SK-N-SH (cell line): ENCODE data around the gene NUAK1. TPM values are rescaled to one million over a fixed set of nuclear protein-coding genes. Genes with fewer than 3 reads are reported as not detected.
A peak's percentile ranks its signal among the peaks of the same experiment; 100 is the strongest.

Source experiments
- CTCF ChIA-PET: fragments of 300-600, 350-600 bp; formaldehyde crosslinking; extraction: SDS; loops from one replicate; lab custom pipeline; 2021; lab: Yijun Ruan, JAX
- POLR2A ChIA-PET: fragments of 350-600 bp; sonication (Branson Sonifier 250); formaldehyde crosslinking; extraction: SDS; loops from one replicate; lab custom pipeline; 2020; ENCODE audit warnings: antibody characterized with exemption, inconsistent platforms; lab: Yijun Ruan, JAX
- DNase-seq: peaks from one replicate; pipeline ENCODE4 v3.0.0; 2012
- H2AFZ ChIP-seq: fragments of 200-600 bp; sonication (generic); 2 replicates; pipeline ENCODE4 v1.8.1; 2016; ENCODE audit warnings: antibody characterized with exemption, mild to moderate bottlenecking, low read depth
- H3F3A ChIP-seq: fragments of 200-600 bp; sonication (generic); replicated peaks from 2 replicates; pipeline ENCODE3; 2016; ENCODE audit warnings: antibody characterized with exemption, mild to moderate bottlenecking; ENCODE audit not compliant: insufficient read depth
- H3K27ac ChIP-seq, 2 experiments: fragments of 200-500 bp in 1 of 2; fragments of 200-600 bp in 1 of 2; sonication (Bioruptor generic) in 1 of 2; sonication (generic), shearing (Covaris generic) in 1 of 2; 2 replicates each; pipeline versions ENCODE4 v1.5.1 to v1.6.1; 2014 to 2016; ENCODE audit warnings: low read depth in 2 of 2, inconsistent platforms in 1 of 2, low read length in 1 of 2, mild to moderate bottlenecking in 1 of 2, mixed read lengths in 1 of 2
- H3K27me3 ChIP-seq: fragments of 200-600 bp; sonication (generic), shearing (Covaris generic); 2 replicates; pipeline ENCODE4 v1.6.1; 2016; ENCODE audit warnings: mixed run types; ENCODE audit not compliant: insufficient read depth
- H3K36me3 ChIP-seq, 2 experiments: fragments of 200-500 bp in 1 of 2; fragments of 200-600 bp in 1 of 2; sonication (Bioruptor generic) in 1 of 2; sonication (generic) in 1 of 2; replicated peaks in 1 of 2; 2 replicates each; pipeline versions ENCODE3 to v1.5.1; 2014 to 2016; ENCODE audit warnings: low read length in 1 of 2, mild to moderate bottlenecking in 1 of 2; ENCODE audit not compliant: insufficient read depth in 2 of 2, control insufficient read depth in 1 of 2
- H3K4me1 ChIP-seq, 2 experiments: fragments of 200-500 bp in 1 of 2; fragments of 200-600 bp in 1 of 2; sonication (Bioruptor generic) in 1 of 2; sonication (generic), shearing (Covaris generic) in 1 of 2; 2 replicates each; pipeline versions ENCODE4 v1.5.1 to v1.6.1; 2014 to 2016; ENCODE audit warnings: low read depth in 1 of 2, low read length in 1 of 2, mixed run types in 1 of 2; ENCODE audit not compliant: insufficient read depth in 2 of 2, control insufficient read depth in 1 of 2
- H3K4me2 ChIP-seq: fragments of 200-600 bp; sonication (generic), shearing (Covaris generic); 2 replicates; pipeline ENCODE4 v1.6.1; 2017; ENCODE audit warnings: mixed run types
- H3K4me3 ChIP-seq, 2 experiments: fragments of 200-500 bp in 1 of 2; fragments of 200-600 bp in 1 of 2; sonication (Bioruptor generic) in 1 of 2; sonication (generic), shearing (Covaris generic) in 1 of 2; 2 replicates each; pipeline versions ENCODE4 v1.5.1 to v1.8.1; 2014 to 2016; ENCODE audit warnings: low read depth in 2 of 2, inconsistent platforms in 1 of 2, low read length in 1 of 2, mild to moderate bottlenecking in 1 of 2, mixed read lengths in 1 of 2, moderate library complexity in 1 of 2
- H3K79me2 ChIP-seq: fragments of 200-600 bp; sonication (generic); 2 replicates; pipeline ENCODE4 v1.8.1; 2017; ENCODE audit warnings: mild to moderate bottlenecking; ENCODE audit not compliant: insufficient read depth
- H3K9ac ChIP-seq: fragments of 200-600 bp; sonication (generic); 2 replicates; pipeline ENCODE4 v1.6.1; 2017; ENCODE audit warnings: mixed run types
- H3K9me2 ChIP-seq: fragments of 200-600 bp; sonication (generic); 2 replicates; pipeline ENCODE4 v1.6.1; 2017; ENCODE audit warnings: mixed run types
- H3K9me3 ChIP-seq: fragments of 200-600 bp; sonication (generic); 2 replicates; pipeline ENCODE4 v1.6.1; 2017; ENCODE audit warnings: mixed run types, mild to moderate bottlenecking, moderate library complexity
- H4K20me1 ChIP-seq: fragments of 200-600 bp; sonication (generic); 2 replicates; pipeline ENCODE4 v1.6.1; 2017; ENCODE audit warnings: mild to moderate bottlenecking, mixed run types; ENCODE audit not compliant: insufficient read depth
- CHD2 ChIP-seq: fragments of 150-350 bp; IDR thresholded peaks from 2 replicates; pipeline ENCODE4 v1.6.1; 2018; ENCODE audit warnings: low read length; ENCODE audit not compliant: partially characterized antibody
- ELF1 ChIP-seq: IDR thresholded peaks from 2 replicates; pipeline ENCODE4 v1.4.0; 2012
- EP300 ChIP-seq, 2 experiments: IDR thresholded peaks; 2 replicates each; pipeline versions ENCODE4 v1.4.0 to v1.6.1; 2012; ENCODE audit warnings: borderline replicate concordance in 1 of 2, low read depth in 1 of 2, low read length in 1 of 2
- FOSL2 ChIP-seq: IDR thresholded peaks from 2 replicates; pipeline ENCODE4 v1.4.0; 2012; ENCODE audit warnings: low read depth, mild to moderate bottlenecking, moderate library complexity, borderline replicate concordance
- FOXJ3 ChIP-seq: sonication (generic); formaldehyde crosslinking; IDR thresholded peaks from 2 replicates; pipeline ENCODE4 v1.5.1; 2020; ENCODE audit warnings: mild to moderate bottlenecking, missing genetic modification reagents
- GATA2 ChIP-seq: sonication (generic); formaldehyde crosslinking; IDR thresholded peaks from 2 replicates; pipeline ENCODE4 v1.5.0; 2020; ENCODE audit warnings: mild to moderate bottlenecking, missing genetic modification reagents
- JUND ChIP-seq: IDR thresholded peaks from 2 replicates; pipeline ENCODE4 v1.4.0; 2012
- MEF2A ChIP-seq: IDR thresholded peaks from 2 replicates; pipeline ENCODE4 v1.4.0; 2012; ENCODE audit warnings: low read depth, borderline replicate concordance
- NFIC ChIP-seq: IDR thresholded peaks from 2 replicates; pipeline ENCODE4 v1.4.0; 2012; ENCODE audit warnings: borderline replicate concordance
- POLR2AphosphoS5 ChIP-seq: IDR thresholded peaks from 2 replicates; pipeline ENCODE4 v1.6.1; 2012; ENCODE audit warnings: low read depth, low read length
- RXRA ChIP-seq: IDR thresholded peaks from 2 replicates; pipeline ENCODE4 v1.4.0; 2012; ENCODE audit warnings: low read depth, mild to moderate bottlenecking, borderline replicate concordance
- SIN3A ChIP-seq: IDR thresholded peaks from 2 replicates; pipeline ENCODE4 v1.6.1; 2012; ENCODE audit warnings: low read depth, mild to moderate bottlenecking, low read length, moderate library complexity, borderline replicate concordance
- SMC3 ChIP-seq: IDR thresholded peaks from 2 replicates; pipeline ENCODE4 v1.6.1; 2012; ENCODE audit warnings: low read depth, low read length, improper control_type of control experiment
- TAF1 ChIP-seq: IDR thresholded peaks from 2 replicates; pipeline ENCODE4 v1.6.1; 2012; ENCODE audit warnings: low read depth, mild to moderate bottlenecking, low read length, moderate library complexity, borderline replicate concordance
- TCF12 ChIP-seq: IDR thresholded peaks from 2 replicates; pipeline ENCODE4 v1.4.0; 2012
- TEAD4 ChIP-seq: IDR thresholded peaks from 2 replicates; pipeline ENCODE4 v1.4.0; 2012; ENCODE audit warnings: mild to moderate bottlenecking, borderline replicate concordance; ENCODE audit not compliant: insufficient read depth
- YY1 ChIP-seq: IDR thresholded peaks from 2 replicates; pipeline ENCODE4 v1.4.0; 2012; ENCODE audit warnings: low read depth, mild to moderate bottlenecking
- whole genome bisulfite sequencing: methylation state at CpG from one replicate; pipeline ENCODE4 v1.1.6; 2017; ENCODE audit warnings: low lambda C conversion rate; 5-methylcytosine and 5-hydroxymethylcytosine counted together
- polyA plus RNA-seq, 3 experiments: library from polyadenylated mRNA; depleted of rRNA; stranded (reverse); fragments of >200 nt; gene quantifications; 2 replicates each; pipeline ENCODE4 v1.2.3, GENCODE V29; 2012
- TF ChIP-seq, protein P1 (sequence below): IDR thresholded peaks from 2 replicates; pipeline ENCODE4; 2012
- TF ChIP-seq, protein P2 (sequence below): IDR thresholded peaks from 2 replicates; pipeline ENCODE4 v1.4.0; 2012; ENCODE audit warnings: low read depth, borderline replicate concordance
- TF ChIP-seq, protein P3 (sequence below): IDR thresholded peaks from 2 replicates; pipeline ENCODE4 v1.4.0; 2012; ENCODE audit warnings: low read depth
- TF ChIP-seq, protein P4 (sequence below): fragments of 150-350 bp; IDR thresholded peaks from 2 replicates; pipeline ENCODE4 v1.6.1; 2017; ENCODE audit warnings: antibody characterized with exemption, low read length, low read depth, borderline replicate concordance

NUAK1 gene
- polyA plus RNA-seq, 1 of the 3 experiments (the other 2 are of a cell fraction) = 8.1 TPM

DNA sequence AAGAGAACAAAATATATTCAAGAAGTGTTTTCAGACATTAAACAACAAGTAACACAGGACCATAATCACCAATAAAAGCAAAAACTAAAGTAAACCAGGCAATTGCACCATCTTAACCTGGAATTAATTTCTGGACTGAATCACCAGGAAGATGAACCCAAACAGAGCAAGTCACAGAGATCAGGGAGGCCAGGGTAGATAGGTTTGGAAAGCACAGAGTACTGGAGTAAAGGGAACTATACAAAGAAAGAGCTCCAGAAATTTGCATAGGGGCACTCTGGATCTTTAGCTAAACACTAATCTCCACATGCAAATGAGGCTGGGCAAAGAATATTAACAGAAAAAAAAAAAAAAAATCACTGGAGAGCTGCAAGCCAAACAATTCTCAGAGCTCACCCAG is 84.7 kb downstream of the NUAK1 start:
- no peaks in the 10 kb centered on the region for H3K27me3 ChIP-seq
- POLR2A ChIA-PET = no interaction called here
- H3K27ac ChIP-seq = no peak overlapping the region
- no peaks in the 10 kb centered on the region for H3K9me2 ChIP-seq
- H3K4me2 ChIP-seq = no peak overlapping the region
- peaks cover 0 to 15% of the 10 kb centered on the region in 2 experiments for H3K36me3 ChIP-seq
- H2AFZ ChIP-seq = no peak overlapping the region
- H3K9me3 ChIP-seq = peaks cover 19% of the 10 kb centered on the region; the same call in 1 of the 2 replicates
- H3K4me1 ChIP-seq = no peaks in the 10 kb centered on the region; a peak in 2 of 4 replicates
- H3F3A ChIP-seq = no peaks in the 10 kb centered on the region
- H4K20me1 ChIP-seq = no peaks in the 10 kb centered on the region
- H3K4me3 ChIP-seq = no peak overlapping the region
- no peak overlapping the region for H3K9ac ChIP-seq
- CTCF ChIA-PET = no interaction called here
- DNase-seq = no peak
- no peaks in the 10 kb centered on the region for H3K79me2 ChIP-seq
- no peak for TF ChIP-seq GATA2 (CRISPR knock-in tag)
- TF ChIP-seq TEAD4 = no peak
- no peak for TF ChIP-seq FOXJ3
- TF ChIP-seq, protein P1, sequence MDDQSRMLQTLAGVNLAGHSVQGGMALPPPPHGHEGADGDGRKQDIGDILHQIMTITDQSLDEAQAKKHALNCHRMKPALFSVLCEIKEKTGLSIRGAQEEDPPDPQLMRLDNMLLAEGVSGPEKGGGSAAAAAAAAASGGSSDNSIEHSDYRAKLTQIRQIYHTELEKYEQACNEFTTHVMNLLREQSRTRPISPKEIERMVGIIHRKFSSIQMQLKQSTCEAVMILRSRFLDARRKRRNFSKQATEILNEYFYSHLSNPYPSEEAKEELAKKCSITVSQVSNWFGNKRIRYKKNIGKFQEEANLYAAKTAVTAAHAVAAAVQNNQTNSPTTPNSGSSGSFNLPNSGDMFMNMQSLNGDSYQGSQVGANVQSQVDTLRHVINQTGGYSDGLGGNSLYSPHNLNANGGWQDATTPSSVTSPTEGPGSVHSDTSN = no peak
- TF ChIP-seq SMC3 = no peak
- TF ChIP-seq, protein P2, sequence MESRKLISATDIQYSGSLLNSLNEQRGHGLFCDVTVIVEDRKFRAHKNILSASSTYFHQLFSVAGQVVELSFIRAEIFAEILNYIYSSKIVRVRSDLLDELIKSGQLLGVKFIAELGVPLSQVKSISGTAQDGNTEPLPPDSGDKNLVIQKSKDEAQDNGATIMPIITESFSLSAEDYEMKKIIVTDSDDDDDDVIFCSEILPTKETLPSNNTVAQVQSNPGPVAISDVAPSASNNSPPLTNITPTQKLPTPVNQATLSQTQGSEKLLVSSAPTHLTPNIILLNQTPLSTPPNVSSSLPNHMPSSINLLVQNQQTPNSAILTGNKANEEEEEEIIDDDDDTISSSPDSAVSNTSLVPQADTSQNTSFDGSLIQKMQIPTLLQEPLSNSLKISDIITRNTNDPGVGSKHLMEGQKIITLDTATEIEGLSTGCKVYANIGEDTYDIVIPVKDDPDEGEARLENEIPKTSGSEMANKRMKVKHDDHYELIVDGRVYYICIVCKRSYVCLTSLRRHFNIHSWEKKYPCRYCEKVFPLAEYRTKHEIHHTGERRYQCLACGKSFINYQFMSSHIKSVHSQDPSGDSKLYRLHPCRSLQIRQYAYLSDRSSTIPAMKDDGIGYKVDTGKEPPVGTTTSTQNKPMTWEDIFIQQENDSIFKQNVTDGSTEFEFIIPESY = no peak
- no peak for TF ChIP-seq POLR2AphosphoS5
- TF ChIP-seq YY1 = no peak
- no peak for TF ChIP-seq SIN3A
- no peak for TF ChIP-seq FOSL2
- TF ChIP-seq EP300 (IDR thresholded peaks at IDR 0.05; ENCODE audit: borderline replicate concordance in 1 of 2, low read depth in 1 of 2, low read length in 1 of 2) = no peak
- TF ChIP-seq NFIC = no peak
- TF ChIP-seq CHD2 = no peak
- TF ChIP-seq ELF1 = no peak
- TF ChIP-seq, protein P3, sequence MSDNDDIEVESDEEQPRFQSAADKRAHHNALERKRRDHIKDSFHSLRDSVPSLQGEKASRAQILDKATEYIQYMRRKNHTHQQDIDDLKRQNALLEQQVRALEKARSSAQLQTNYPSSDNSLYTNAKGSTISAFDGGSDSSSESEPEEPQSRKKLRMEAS = no peak

DNA sequence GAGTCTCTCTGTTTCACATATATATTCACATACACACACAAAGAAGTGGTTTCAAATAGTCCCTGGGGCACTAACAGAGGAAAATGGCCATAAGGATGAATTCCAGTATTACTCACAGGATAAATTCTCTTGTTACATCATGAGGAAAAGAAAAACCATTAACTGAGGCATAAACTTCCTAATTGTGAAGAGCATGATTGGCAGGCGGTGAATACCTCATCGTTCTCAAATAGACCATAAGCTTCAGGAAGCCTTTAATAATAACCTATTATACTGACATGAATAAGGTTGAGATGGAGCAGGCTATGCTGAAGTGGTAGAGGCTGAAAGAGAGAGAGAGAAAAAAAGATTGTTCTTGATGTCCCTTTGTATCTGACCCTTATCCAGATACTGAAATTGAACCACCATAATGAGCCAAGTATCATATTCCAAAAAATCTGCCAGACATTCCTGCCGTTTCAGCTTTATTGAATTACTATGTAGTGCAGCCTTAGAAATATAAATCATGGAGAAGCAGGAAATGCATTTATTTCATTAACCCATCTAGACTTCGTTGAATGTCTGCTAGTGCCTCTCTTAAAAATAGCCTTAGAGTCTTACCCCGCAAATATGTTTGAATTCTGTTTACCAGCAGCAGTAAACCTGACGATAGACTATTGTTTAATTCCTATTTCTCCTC is 86.8 kb downstream of the NUAK1 start:
- Histone ChIP-seq H3K4me1 (no peaks in the 10 kb centered on the region; a peak in 2 of 4 replicates), H3K79me2 (no peaks in the 10 kb centered on the region), H3K9ac (no peak overlapping the region), H3K9me3 (peaks cover 19% of the 10 kb centered on the region; the same call in 1 of the 2 replicates), H3K36me3 (peaks cover 0 to 8% of the 10 kb centered on the region in 2 experiments), H3K9me2 (no peaks in the 10 kb centered on the region), H3F3A (peaks cover 1% of the 10 kb centered on the region), H2AFZ (no peak overlapping the region), H3K4me3 (no peak overlapping the region), H4K20me1 (no peaks in the 10 kb centered on the region), H3K4me2 (peak overlapping the region; percentile 56; the same call in 1 of the 2 replicates), H3K27me3 (no peaks in the 10 kb centered on the region), H3K27ac (peak overlapping the region; percentile 57 to 88)
- no peak for DNase-seq
- 31% methylated on average over 6 of the region's 6 CpGs for WGBS
- CTCF ChIA-PET = no interaction called here
- POLR2A ChIA-PET = no interaction called here
- TF ChIP-seq JUND (peak; percentile 17; the same call in 1 of the 2 replicates), TAF1 (no peak), MEF2A (no peak), RXRA (no peak), TCF12 (peak; percentile 48), EP300 (IDR thresholded peaks at IDR 0.05; ENCODE audit: borderline replicate concordance in 1 of 2, low read depth in 1 of 2, low read length in 1 of 2) (peak; percentile 16 to 56; a peak in 2 of 4 replicates), ELF1 (no peak), POLR2AphosphoS5 (peak; percentile 63; the same call in 1 of the 2 replicates)
- TF ChIP-seq, protein P4, sequence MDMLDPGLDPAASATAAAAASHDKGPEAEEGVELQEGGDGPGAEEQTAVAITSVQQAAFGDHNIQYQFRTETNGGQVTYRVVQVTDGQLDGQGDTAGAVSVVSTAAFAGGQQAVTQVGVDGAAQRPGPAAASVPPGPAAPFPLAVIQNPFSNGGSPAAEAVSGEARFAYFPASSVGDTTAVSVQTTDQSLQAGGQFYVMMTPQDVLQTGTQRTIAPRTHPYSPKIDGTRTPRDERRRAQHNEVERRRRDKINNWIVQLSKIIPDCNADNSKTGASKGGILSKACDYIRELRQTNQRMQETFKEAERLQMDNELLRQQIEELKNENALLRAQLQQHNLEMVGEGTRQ = no peak
- TF ChIP-seq, protein P1 = peak; percentile 62; the same call in 1 of the 2 replicates
